CD4-positive, CD25-positive, alpha-beta regulatory T cell (primary cell): ENCODE data around the gene PAQR5. TPM values are rescaled to one million over a fixed set of nuclear protein-coding genes. Genes with fewer than 3 reads are reported as not detected.
A peak's percentile ranks its signal among the peaks of the same experiment; 100 is the strongest.

ENCODE experiments used
- ATAC-seq, 2 donors: fragments of 150-1000 bp; cut with Tn5 transposase; one replicate each; pipeline ENCODE4 v1.10.0; 2021; ENCODE audit warnings: low read depth in 2 of 2, moderate number of reproducible peaks in 2 of 2, moderate library complexity in 1 of 2
- DNase-seq, 3 donors: peaks; one replicate each; pipeline versions ENCODE4 v3.0.0 to v3.0.0-alpha.2; 2012 to 2022; ENCODE audit warnings: mixed read lengths in 1 of 3
- H3K27ac ChIP-seq: one replicate; pipeline ENCODE4 v1.7.0; 2013; ENCODE audit warnings: mild to moderate bottlenecking, low read length; ENCODE audit not compliant: insufficient read depth, poor library complexity, severe bottlenecking
- H3K27me3 ChIP-seq: one replicate; pipeline ENCODE4 v1.7.0; 2013; ENCODE audit warnings: low read length; ENCODE audit not compliant: control insufficient read depth, insufficient read depth
- H3K36me3 ChIP-seq: one replicate; pipeline ENCODE4 v1.7.0; 2013; ENCODE audit warnings: mild to moderate bottlenecking, low read length, moderate library complexity; ENCODE audit not compliant: control insufficient read depth, insufficient read depth
- H3K4me1 ChIP-seq: 2 replicates; pipeline ENCODE4 v1.7.0; 2013; ENCODE audit warnings: mild to moderate bottlenecking, low read length; ENCODE audit not compliant: insufficient read depth, control insufficient read depth, poor library complexity, severe bottlenecking
- H3K4me3 ChIP-seq: one replicate; pipeline ENCODE4 v1.7.0; 2013; ENCODE audit warnings: low read depth, mild to moderate bottlenecking, low read length, moderate library complexity
- H3K9me3 ChIP-seq, 2 experiments: 1 replicate in 1 of 2; 2 replicates in 1 of 2; pipeline ENCODE4 v1.7.0; 2013; ENCODE audit warnings: low read length in 2 of 2, mild to moderate bottlenecking in 1 of 2, moderate library complexity in 1 of 2; ENCODE audit not compliant: control insufficient read depth in 2 of 2
- H3K27ac Mint-ChIP-seq, 3 donors: one replicate each; pipeline ENCODE4 v1.8.0; 2020 to 2022; ENCODE audit warnings: mild to moderate bottlenecking in 3 of 3, mixed read lengths in 3 of 3, moderate library complexity in 2 of 3
- H3K27me3 Mint-ChIP-seq: one replicate; pipeline ENCODE4 v1.8.0; 2022; ENCODE audit warnings: mild to moderate bottlenecking, mixed read lengths
- H3K36me3 Mint-ChIP-seq: one replicate; pipeline ENCODE4 v1.8.0; 2020; ENCODE audit warnings: mixed read lengths
- H3K4me1 Mint-ChIP-seq, 4 donors: one replicate each; pipeline ENCODE4 v1.8.0; 2020 to 2022; ENCODE audit warnings: mixed read lengths in 4 of 4, mild to moderate bottlenecking in 1 of 4
- H3K4me3 Mint-ChIP-seq, 4 donors: one replicate each; pipeline ENCODE4 v1.8.0; 2020 to 2022; ENCODE audit warnings: mild to moderate bottlenecking in 4 of 4, mixed read lengths in 4 of 4, moderate library complexity in 3 of 4
- H3K9me3 Mint-ChIP-seq, 7 donors: one replicate each; pipeline ENCODE4 v1.8.0; 2020 to 2022; ENCODE audit warnings: mixed read lengths in 7 of 7, mild to moderate bottlenecking in 3 of 7, moderate library complexity in 2 of 7
- polyA plus RNA-seq, 4 donors: library from polyadenylated mRNA; unstranded; fragments of 300-500 nt; fragmentation: Illumina TruSeq; gene quantifications; one replicate each; pipeline ENCODE4 v1.2.3, GENCODE V29; 2021
- total RNA-seq: library from RNA; stranded (reverse); gene quantifications from one replicate; pipeline ENCODE4 v1.2.3, GENCODE V29; 2022

Gene PAQR5, protein sequence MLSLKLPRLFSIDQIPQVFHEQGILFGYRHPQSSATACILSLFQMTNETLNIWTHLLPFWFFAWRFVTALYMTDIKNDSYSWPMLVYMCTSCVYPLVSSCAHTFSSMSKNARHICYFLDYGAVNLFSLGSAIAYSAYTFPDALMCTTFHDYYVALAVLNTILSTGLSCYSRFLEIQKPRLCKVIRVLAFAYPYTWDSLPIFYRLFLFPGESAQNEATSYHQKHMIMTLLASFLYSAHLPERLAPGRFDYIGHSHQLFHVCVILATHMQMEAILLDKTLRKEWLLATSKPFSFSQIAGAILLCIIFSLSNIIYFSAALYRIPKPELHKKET
- not detected for total RNA-seq
- not detected for polyA plus RNA-seq

GRCh38 chr15:69298697-69299441 is at the start of gene PAQR5:
TSS of gene PAQR5 (plus strand) at chr15:69298912. CDS start at chr15:69360081, 61,169 bp downstream.
- Histone ChIP-seq H3K36me3 (no peaks in the 10 kb centered on the region), H3K27me3 (peaks cover 16% of the 10 kb centered on the region), H3K9me3 (no peaks in the 10 kb centered on the region), H3K4me1 (peaks cover 5% of the 10 kb centered on the region), H3K4me3 (no peak within 1 kb of the TSS), H3K27ac (no peak within 1 kb of the TSS)
- Mint-ChIP-seq H3K27ac (no peak within 1 kb of the TSS), H3K4me3 (peak within 1 kb of the TSS in 3 of 4 donors; percentile 43 to 63 (median 56)), H3K27me3 (peaks cover 50% of the 10 kb centered on the region), H3K36me3 (no peaks in the 10 kb centered on the region), H3K9me3 (no peaks in the 10 kb centered on the region), H3K4me1 (peaks cover 0 to 12% (median 0%) of the 10 kb centered on the region in 4 donors)
- ATAC-seq (peak in 1 of 2 donors; percentile 24), DNase-seq (no peak)

DNA sequence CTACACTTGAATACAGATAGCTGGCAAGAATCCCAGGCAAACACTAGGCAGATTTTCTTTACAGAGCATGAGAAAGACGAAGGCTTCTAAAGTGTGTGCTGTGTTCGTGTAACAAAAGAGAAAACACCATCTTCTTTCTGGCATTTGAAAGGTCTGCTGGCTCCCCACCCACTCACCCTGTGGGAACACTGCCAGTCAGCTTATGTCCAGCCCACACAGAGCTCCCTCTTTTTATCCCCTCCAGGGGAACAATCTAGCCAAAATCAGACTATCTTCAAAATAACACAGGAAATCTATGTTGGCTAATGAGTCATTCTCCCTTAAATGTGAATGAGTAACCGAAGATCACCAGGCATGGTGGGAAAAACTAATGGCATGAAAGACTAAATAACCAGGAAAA is 45.6 kb upstream of the PAQR5 start:
- no peaks in the 10 kb centered on the region for H3K27me3 ChIP-seq
- H3K36me3 ChIP-seq, result peaks cover 4% of the 10 kb centered on the region
- no peaks in the 10 kb centered on the region for H3K9me3 Mint-ChIP-seq
- DNase-seq, result no peak
- H3K36me3 Mint-ChIP-seq, result peaks cover 15% of the 10 kb centered on the region
- no peak overlapping the region for H3K4me3 ChIP-seq
- H3K4me3 Mint-ChIP-seq, result no peak overlapping the region
- no peaks in the 10 kb centered on the region for H3K4me1 ChIP-seq
- no peak overlapping the region for H3K27ac ChIP-seq
- peak overlapping the region in 1 of 3 donors; percentile 53 for H3K27ac Mint-ChIP-seq
- no peaks in the 10 kb centered on the region for H3K9me3 ChIP-seq
- ATAC-seq, result no peak
- H3K27me3 Mint-ChIP-seq, result no peaks in the 10 kb centered on the region
- peaks cover 0 to 3% (median 0%) of the 10 kb centered on the region in 4 donors for H3K4me1 Mint-ChIP-seq

DNA sequence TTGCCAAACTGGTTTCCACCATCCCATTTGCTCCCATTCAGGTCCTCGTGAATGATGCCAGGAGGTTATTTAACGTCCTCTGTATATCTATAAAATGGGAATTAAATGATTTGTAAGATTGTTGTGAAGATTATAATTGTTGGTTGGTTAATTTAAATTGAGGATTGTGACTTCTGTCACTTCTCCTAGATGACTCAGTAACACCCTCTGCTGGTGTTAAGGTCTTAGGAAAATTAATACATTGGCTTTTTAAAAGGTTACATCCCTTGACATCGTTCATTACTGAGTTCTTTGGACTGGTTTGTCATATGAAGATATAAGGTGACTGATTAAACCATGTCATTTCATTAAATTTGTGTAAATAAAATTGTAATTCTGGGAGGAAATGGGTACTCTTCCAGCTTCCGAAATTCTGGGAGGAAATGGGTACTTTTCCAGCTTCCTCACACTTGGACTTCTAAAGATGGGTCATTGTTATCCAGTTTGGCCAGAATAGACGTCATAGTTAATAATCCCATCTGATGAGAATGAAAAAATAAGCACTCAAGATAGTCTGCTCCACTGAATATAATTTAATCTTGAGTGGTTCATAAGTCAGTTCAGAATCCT is 33.3 kb upstream of the PAQR5 start:
- Histone ChIP-seq H3K4me3 (no peak overlapping the region), H3K4me1 (no peaks in the 10 kb centered on the region), H3K36me3 (peaks cover 8% of the 10 kb centered on the region), H3K9me3 (no peaks in the 10 kb centered on the region), H3K27ac (no peak overlapping the region), H3K27me3 (no peaks in the 10 kb centered on the region)
- Mint-ChIP-seq H3K9me3 (no peaks in the 10 kb centered on the region), H3K27ac (no peak overlapping the region), H3K27me3 (no peaks in the 10 kb centered on the region), H3K4me1 (peaks cover 4 to 13% (median 6%) of the 10 kb centered on the region in 4 donors), H3K36me3 (peaks cover 18% of the 10 kb centered on the region), H3K4me3 (no peak overlapping the region)
- DNase-seq (peak in 2 of 3 donors; percentile 28 to 54), ATAC-seq (no peak)

DNA sequence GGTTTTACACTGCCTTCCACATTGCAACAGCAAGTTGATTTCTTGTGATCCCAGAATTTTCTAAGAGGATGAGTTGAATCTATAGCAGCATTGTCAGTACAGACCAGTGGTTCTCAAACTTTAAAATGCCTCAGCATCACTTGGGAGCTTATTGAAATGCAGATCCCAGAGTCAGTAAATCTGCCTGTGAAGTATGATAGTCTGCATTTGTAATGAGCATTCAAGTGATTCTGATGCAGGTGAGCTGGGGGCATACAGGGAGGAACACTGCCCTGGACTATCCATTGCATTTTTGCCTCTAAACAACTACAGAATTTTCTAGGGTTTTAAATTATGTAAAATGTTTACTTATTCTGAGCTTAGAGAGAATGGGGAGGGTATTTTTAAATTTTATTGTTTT is 27.5 kb upstream of the PAQR5 start:
- no peak overlapping the region for H3K4me3 ChIP-seq
- Mint-ChIP-seq H3K4me1 (no peaks in the 10 kb centered on the region), H3K27me3 (no peaks in the 10 kb centered on the region), H3K9me3 (no peaks in the 10 kb centered on the region), H3K27ac (no peak overlapping the region), H3K36me3 (peaks cover 10% of the 10 kb centered on the region), H3K4me3 (no peak overlapping the region)
- peaks cover 5% of the 10 kb centered on the region for H3K36me3 ChIP-seq
- ATAC-seq (no peak), DNase-seq (no peak)
- no peaks in the 10 kb centered on the region for H3K4me1 ChIP-seq
- no peaks in the 10 kb centered on the region for H3K27me3 ChIP-seq
- H3K9me3 ChIP-seq, result no peaks in the 10 kb centered on the region
- no peak overlapping the region for H3K27ac ChIP-seq

DNA sequence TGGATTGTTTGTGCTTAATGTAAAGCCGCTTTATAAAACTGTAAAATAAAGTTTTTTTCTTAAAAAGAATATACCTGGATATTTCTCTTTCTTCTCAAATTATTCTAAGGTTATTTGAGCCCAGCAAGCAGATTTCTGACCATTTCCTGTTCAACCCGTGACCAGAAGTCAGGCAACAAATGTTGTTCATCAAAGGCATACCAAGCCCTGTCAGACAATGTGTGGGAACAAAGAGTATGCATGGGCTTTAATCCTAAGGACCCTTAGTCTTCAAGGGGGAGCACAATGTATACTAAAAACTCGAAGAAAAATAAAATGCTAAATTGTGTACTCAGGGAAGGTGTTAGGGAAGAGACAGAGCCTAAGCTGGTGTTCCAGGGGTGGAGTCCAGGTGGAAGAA is 26.6 kb upstream of the PAQR5 start:
- H3K4me1 ChIP-seq, result no peaks in the 10 kb centered on the region
- H3K27ac Mint-ChIP-seq, result no peak overlapping the region
- peaks cover 5% of the 10 kb centered on the region for H3K36me3 ChIP-seq
- no peaks in the 10 kb centered on the region for H3K9me3 ChIP-seq
- ATAC-seq (no peak), DNase-seq (no peak)
- H3K27ac ChIP-seq, result no peak overlapping the region
- H3K36me3 Mint-ChIP-seq, result peaks cover 10% of the 10 kb centered on the region
- no peaks in the 10 kb centered on the region for H3K9me3 Mint-ChIP-seq
- H3K27me3 ChIP-seq, result no peaks in the 10 kb centered on the region
- no peak overlapping the region for H3K4me3 Mint-ChIP-seq
- H3K4me3 ChIP-seq, result no peak overlapping the region
- H3K4me1 Mint-ChIP-seq, result no peaks in the 10 kb centered on the region
- no peaks in the 10 kb centered on the region for H3K27me3 Mint-ChIP-seq

GRCh38 chr15:69272891-69273290 is 25.8 kb upstream of the PAQR5 start:
- Mint-ChIP-seq H3K27ac (no peak overlapping the region), H3K9me3 (no peaks in the 10 kb centered on the region), H3K4me3 (no peak overlapping the region), H3K27me3 (no peaks in the 10 kb centered on the region), H3K36me3 (peaks cover 10% of the 10 kb centered on the region), H3K4me1 (no peaks in the 10 kb centered on the region)
- Histone ChIP-seq H3K9me3 (no peaks in the 10 kb centered on the region), H3K4me1 (no peaks in the 10 kb centered on the region), H3K4me3 (no peak overlapping the region), H3K27me3 (no peaks in the 10 kb centered on the region), H3K27ac (no peak overlapping the region), H3K36me3 (peaks cover 5% of the 10 kb centered on the region)
- DNase-seq (no peak), ATAC-seq (no peak)

- Histone ChIP-seq H3K27me3 (no peaks in the 10 kb centered on the region), H3K36me3 (no peaks in the 10 kb centered on the region), H3K4me3 (no peak overlapping the region), H3K9me3 (no peaks in the 10 kb centered on the region), H3K4me1 (no peaks in the 10 kb centered on the region), H3K27ac (no peak overlapping the region)
- H3K27ac Mint-ChIP-seq, result no peak overlapping the region
- ATAC-seq, result no peak
- H3K36me3 Mint-ChIP-seq, result no peaks in the 10 kb centered on the region
- no peaks in the 10 kb centered on the region for H3K4me1 Mint-ChIP-seq
- no peak overlapping the region for H3K4me3 Mint-ChIP-seq
- H3K9me3 Mint-ChIP-seq, result no peaks in the 10 kb centered on the region
- no peak for DNase-seq
- H3K27me3 Mint-ChIP-seq, result peaks cover 6% of the 10 kb centered on the region
Measured at GRCh38 chr15:69275074-69275670, 23.5 kb upstream of the PAQR5 start.
